NCI-H2227 (cell line): ENCODE measurements around the gene KLHL22.
"Not testable (repeated sequence)": the region's sequence is repeated elsewhere in the genome, so short reads cannot be mapped to it uniquely, and the experiment has no call there.

ENCODE experiments used
- DNase-seq: peaks from one replicate; lab custom pipeline; 2025; ENCODE audit not compliant: unreplicated experiment; lab: John Stamatoyannopoulos, UW

The KLHL22 gene

DNA sequence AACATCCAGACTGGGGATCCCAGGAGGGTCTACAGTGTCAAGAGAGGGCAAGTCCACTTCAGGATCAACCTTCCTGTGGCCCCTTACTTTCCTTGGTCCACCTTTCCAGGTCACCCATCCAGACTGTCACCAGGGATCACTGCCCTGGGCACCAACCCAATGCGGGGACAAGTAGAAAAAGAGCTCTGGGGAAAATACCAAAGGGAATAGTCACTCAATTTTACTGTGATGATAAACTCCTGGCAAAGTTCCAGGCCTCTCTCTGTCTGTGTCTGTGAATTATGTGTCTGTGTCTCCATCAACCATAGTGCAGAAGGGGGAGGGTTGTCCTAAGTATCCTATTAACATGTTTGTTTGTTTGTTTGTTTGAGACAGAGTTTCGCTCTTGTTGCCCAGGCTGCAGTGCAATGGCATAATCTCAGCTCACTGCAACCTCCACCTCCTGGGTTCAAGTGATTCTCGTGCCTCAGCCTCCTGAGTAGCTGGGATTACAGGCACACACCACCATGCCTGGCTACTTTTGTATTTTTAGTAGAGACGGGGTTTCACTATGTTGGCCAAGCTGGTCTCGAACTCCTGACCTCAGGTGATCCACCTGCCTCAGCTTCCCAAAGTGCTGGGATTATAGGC lies 8.8 kb upstream of the KLHL22 start:
- not testable (repeated sequence) for DNase-seq

DNA sequence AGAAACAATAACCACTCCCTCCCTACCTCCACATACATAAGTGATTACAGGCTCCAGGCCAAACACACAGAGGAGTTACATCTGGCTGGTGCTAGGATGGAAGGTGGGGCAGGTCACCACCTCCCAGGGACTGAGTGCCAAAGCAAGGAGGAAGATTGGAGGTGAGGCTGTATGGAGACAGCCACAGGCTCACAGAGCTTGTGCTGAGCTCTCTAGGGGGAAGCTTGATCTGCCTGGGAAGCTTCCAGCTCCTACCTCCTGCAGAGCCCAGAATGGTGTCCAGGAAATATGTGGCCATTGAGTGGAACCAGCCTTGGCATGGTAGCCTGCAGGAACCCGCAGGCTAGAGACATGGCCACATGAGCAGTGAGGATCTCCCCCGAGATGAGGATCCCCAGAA lies 8.2 kb upstream of the KLHL22 start:
- DNase-seq: no peak

DNA sequence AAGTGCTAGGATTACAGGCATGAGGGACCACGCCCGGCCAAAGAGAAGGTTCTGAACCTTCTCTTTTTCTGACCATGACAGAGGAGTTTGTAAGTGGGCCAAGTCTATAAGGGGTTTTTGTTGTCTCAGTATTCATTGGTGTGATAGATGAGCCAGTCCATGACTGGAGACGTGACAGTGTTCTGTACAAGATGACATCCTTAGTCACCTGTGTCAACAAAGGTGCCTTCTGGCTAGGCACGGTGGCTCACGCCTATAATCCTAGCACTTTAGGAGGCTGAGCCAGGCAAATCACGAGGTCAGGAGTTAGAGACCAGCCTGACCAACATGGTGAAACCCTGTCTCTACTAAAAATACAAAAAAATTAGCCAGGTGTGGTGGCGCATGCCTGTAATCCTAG lies 4.2 kb upstream of the KLHL22 start:
- no peak for DNase-seq

DNA sequence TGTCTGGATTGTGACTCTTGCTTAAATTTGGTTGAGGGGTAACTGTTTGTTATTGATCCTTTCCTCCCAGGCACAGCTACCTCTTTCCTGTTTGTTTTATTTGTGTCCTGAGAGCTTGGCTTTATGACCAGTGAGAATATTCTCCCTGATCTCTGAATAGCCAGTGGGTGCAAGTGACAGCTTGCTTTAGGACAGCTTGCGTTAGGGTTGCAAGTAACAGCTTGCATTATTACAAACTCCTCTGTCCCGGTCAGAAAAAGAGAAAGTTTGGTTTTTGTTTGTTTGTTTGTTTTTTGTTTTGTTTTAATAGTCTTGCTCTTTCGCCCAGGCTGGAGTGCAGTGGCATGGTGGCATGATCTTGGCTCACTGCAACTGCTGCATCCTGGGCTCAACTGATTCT lies 3.3 kb upstream of the KLHL22 start:
- DNase-seq: no peak

GRCh38 chr22:20497426-20497825 lies 1.8 kb upstream of the KLHL22 start:
- no peak for DNase-seq

- peak; percentile 95 for DNase-seq
These were observed 476 bp upstream of the KLHL22 start for GRCh38 chr22:20495861-20496681.

GRCh38 chr22:20491346-20491745 lies 4.2 kb downstream of the KLHL22 start:
- no peak for DNase-seq

- DNase-seq: no peak
These were observed 4.7 kb downstream of the KLHL22 start for GRCh38 chr22:20490941-20491307.

DNA sequence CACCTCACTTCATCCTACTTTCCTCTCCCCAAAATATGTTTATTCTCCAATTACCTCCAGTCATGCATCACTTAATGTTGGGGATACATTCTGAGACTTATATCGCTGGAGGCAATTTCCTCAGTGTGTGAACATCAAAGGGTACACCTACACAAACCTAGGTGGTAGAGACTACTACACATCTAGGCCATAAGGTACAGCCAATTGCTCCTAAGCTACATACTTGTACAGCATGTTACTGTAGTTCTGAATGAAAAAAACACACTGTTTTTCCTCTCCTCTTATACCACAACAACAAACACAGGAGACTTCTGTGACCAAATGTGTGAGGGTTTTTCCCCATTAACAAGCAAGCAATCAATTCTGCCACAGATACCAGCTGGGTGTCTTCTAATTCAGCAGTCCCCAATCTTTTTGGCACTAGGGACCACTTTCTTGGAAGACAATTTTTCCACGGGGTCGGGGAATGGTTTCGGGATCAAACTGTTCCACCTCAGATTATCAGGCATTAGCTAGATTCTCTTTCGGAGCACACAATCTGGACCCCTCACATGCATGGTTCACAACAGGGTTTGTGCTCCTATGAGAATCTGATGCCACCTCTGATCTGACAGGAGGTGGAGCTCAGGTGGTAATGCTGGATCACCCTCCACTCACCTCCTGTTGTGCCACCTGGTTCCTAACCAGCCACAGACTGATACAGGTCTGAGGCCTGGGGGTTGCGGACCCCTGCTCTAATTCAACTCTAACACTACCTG lies 5.2 kb downstream of the KLHL22 start:
- no peak for DNase-seq

- no peak for DNase-seq
These were observed 6.6 kb downstream of the KLHL22 start for GRCh38 chr22:20488946-20489345.

GRCh38 chr22:20487715-20488114 lies 7.9 kb downstream of the KLHL22 start:
- DNase-seq: no peak

GRCh38 chr22:20486229-20486628 lies 9.4 kb downstream of the KLHL22 start:
- DNase-seq: no peak

GRCh38 chr22:20484948-20485683 lies 10.5 kb downstream of the KLHL22 start:
- no peak for DNase-seq

- no peak for DNase-seq
These were observed 11.8 kb downstream of the KLHL22 start for GRCh38 chr22:20483771-20484170.

GRCh38 chr22:20483143-20483506 lies 12.5 kb downstream of the KLHL22 start:
- not testable (repeated sequence) for DNase-seq

GRCh38 chr22:20479612-20480196 lies 15.9 kb downstream of the KLHL22 start:
- no peak for DNase-seq

GRCh38 chr22:20478059-20478458 lies 17.5 kb downstream of the KLHL22 start:
- DNase-seq: not testable (repeated sequence)

GRCh38 chr22:20475569-20475968 lies 20.0 kb downstream of the KLHL22 start:
- DNase-seq: not testable (repeated sequence)

DNA sequence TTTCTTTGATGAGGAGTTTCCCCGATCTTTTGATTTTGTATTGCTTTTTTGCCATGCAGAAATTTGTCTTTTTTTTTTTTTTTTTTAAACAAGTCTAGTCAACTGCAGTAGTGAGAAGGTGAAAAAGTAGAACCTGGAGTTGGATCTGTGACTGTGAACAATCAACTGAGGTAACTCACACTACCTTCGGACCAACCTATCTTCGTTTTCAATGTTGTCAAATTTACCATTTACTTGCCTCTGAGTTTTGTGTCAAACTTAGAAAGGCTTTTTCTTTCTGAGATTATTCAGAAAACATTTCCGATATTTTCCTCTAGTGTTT lies 20.5 kb downstream of the KLHL22 start:
- no peak for DNase-seq

DNA sequence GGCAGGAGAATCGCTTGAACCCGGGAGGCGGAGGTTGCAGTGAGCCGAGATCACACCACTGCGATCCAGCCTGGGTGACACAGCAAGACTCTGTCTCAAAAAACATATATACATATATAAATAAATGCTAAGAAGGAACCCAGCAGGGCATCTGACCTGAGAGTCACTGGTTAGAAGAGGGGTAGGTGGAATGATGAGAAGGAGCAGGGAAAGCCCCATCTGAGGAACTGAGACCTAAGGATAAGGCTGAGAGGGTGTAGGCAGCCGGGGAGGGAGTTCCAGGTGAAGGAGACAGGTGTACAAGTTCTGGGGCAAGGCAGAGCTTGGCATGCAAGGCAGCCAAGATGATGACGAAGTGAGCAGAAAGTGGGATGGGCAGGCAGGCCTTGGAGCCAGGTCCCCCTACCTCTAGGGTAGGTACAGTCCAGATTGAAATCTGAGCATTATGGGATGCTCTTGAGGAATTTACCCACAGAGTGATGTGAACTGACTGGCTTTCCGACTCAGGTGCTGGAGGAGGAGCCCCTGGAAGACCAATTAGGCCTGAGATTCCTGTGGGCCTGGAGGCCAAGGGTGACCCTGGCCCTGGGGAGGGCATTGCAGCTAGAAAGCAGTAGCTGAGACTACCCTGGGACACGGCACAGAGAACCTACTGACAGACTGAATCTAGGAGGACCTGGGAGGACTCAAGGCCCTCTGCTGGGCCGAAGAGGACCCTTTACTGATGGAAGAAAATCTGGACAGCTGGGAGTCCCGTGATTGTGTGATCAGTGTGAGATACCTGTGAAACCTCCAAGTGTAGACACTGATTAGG lies 22.8 kb downstream of the KLHL22 start:
- no peak for DNase-seq
